GM19023 (cell line): Measurements from ENCODE around the gene MTHFD2L.

Source experiments
- ATAC-seq: cut with Tn5 transposase; IDR thresholded peaks from one replicate; pipeline ENCODE4 v1.9.1; 2021; ENCODE audit warnings: mild to moderate bottlenecking, moderate library complexity; ENCODE audit not compliant: unreplicated experiment

MTHFD2L gene

GRCh38 chr4:74237425-74237966 is 79.6 kb downstream of the MTHFD2L start:
- no peak for ATAC-seq

DNA sequence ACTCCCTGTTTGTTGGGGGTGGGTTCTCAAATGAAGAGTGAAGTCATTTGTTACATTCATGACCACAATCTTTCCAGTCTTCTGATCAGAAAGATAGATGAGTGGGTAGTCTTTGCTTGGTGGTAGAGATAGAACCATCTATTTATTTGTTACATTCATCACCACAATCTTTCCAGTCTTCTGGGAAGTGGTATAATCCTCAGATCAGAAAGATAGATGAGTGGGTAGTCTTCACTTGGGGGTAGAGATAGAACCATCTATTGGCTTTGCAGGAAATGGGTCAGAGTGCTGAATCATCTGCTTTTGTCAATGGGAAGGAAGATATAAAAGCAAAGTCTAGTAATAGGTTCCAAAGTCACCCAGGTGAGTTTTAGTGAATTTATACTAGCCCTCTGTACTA is 86.1 kb downstream of the MTHFD2L start:
- ATAC-seq: no peak

DNA sequence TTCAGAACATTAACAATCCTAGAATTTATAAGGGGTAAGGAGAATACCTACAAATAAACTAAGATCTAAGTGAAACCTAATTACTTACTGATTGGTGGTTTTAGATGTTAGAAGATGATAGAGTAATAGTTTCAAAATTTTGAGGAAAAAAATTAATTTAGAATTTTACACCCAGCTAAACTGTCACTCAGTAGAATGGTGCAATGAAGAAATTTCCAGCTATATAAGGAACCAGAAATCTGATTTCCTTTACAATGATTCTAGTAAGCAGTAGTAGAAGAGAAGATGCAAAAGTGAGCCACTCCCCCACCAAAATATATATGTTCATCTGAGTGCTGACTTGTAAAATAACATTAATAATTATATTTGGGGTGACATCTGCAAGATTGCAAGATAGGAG is 95.0 kb downstream of the MTHFD2L start:
- no peak for ATAC-seq

DNA sequence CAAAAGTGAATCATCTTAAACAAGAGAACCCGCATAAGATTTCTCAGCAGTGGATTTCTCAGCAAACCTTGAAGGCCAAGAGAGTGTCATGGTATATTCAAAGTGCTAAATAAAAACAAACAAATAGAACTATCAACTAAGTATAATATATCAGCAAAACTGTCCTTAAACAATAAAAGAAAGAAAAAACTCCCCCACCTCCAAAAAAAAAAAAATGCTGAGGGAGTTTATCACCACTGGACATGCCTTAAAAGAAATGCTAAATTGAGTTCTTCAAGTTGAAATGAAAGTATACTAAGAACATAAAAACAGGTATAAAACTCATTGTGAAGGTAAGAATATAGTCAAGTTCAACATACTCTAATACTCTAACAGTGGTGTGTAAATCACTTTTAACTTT is 96.5 kb downstream of the MTHFD2L start:
- ATAC-seq: no peak

DNA sequence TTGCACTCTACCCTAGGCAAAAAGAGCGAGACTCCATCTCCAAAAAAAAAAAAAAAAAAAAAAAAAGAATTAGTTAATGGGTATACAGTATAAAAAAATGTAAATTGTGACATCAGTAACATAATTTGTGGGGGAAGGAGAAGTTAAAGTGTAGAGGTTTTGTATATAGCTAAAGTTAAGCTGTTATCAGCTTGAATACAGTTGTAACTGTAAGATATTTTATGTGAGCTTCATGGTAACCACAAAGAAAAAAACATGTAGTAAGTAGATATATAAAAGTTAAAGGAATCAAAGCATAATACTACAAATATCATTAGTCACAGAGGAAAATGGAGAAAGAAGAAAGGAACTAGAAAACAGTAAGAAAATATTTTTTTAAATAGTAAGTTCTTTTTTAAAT is 97.2 kb downstream of the MTHFD2L start:
- no peak for ATAC-seq

DNA sequence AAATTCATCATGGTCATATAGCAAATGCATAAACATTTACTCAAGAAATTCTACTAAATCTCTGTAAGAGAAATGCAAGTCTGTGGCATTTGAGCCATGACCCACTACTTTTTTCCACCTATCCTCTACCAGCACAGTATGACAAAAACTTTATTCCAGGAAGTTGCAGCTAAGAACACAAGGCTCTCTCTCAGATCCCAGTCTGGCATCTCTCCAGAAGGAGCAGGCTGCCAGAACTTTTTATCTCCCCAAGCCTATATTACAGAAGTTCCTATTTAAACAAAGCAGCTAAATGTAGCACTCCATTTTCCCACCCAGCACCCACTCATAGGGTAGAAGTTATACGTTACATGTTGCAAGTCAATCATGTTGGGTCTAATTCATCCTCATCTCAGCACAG is 101.0 kb downstream of the MTHFD2L start:
- ATAC-seq: no peak

DNA sequence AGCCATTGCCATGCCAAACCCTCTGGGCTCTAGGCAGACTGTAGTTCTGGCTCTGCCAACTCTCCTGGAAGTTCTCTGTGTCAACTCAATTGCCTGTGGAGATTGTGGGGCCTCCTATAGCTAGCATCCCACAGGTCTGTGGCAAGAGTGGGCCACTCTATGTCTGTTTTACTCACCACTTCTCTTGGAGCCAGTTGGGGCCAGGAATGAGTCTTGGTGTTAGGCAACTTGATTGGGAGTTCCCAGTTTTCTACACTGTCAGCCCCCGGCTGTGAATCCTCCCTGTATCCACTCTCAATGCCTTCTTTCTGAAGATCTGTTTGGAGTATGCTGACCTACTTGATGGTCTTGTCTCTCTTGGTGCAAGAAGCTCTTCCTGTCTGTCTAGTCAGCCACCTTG is 102.1 kb downstream of the MTHFD2L start:
- ATAC-seq: no peak

- ATAC-seq: no peak
Observed at GRCh38 chr4:74262522-74262921, 104.6 kb downstream of the MTHFD2L start.

DNA sequence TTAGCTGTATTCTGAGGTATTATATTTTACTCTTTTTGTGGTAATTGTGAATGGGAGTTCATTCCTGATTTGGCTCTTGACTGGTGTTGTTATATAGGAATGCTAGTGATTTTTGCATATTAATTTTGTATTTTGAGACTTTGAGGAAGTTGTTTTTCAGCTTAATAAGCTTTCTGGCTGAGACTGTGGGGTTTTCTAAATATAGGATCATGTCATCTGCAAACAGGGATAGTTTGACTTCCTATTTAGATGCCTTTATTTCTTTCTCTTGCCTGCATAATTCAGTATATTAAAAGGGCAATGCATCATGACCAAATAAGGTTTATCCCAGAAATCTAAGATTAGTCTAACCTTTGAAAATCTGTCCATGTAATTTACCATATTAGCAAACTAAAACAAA is 105.6 kb downstream of the MTHFD2L start:
- no peak for ATAC-seq

- ATAC-seq: no peak
Observed at GRCh38 chr4:74266081-74266480, 108.2 kb downstream of the MTHFD2L start.

GRCh38 chr4:74267998-74268606 is 110.2 kb downstream of the MTHFD2L start:
- no peak for ATAC-seq

DNA sequence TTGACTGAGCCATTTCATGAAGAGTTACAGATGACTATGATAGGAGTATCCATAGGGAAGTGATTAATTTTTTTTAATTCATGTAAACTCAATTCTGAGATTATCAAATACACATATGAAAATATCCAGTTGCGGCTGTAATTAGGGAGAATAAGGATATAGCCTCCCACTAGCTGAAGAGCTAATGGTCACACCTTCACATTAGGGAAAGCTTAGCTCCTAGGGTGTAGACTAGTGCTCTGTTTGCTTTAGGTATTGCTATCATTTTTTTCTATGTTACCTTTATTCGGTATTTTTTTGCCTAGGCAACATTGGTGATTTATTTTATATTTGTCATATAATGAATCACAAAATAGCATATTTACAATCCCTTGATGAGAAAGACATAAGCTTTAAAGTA is 110.7 kb downstream of the MTHFD2L start:
- ATAC-seq: no peak

DNA sequence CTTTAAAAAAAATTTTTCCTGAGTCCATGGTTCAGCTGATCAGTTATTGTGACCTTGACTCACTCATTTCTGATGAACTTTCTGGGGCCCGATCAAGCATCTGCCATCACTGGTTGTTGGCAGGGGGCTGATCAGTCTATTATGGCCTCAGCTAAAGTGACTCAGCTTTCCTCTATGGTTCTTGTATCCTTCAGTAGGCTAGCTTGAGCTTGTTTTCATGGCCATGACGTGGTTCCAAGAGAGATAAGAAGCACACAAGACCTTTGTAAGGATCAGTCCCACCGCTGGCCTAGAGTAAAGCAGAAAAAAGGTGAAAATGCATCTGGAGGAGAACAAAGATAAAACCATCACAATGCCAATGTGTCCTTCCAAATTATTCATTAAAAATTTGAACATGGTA is 120.6 kb downstream of the MTHFD2L start:
- ATAC-seq: no peak

DNA sequence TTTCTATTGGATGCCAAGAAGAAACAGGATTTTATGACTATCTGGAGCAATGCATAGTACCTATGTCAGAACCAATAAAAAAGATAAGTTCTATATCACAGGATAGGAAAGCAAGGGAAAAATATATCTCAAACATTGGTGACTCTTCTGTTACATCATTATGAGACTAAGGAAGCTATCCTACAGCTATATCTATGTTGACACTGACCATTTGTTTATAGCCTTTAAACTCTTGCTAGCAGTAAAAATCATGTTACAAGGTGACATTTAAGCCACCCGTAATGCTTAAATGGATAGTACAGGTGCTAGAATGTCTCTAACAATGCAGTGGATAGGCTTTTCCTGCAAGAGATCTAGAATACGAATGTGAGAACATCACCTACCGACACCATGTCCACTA is 121.8 kb downstream of the MTHFD2L start:
- ATAC-seq: no peak

- no peak for ATAC-seq
Observed at GRCh38 chr4:74282926-74283325, 125.0 kb downstream of the MTHFD2L start.

DNA sequence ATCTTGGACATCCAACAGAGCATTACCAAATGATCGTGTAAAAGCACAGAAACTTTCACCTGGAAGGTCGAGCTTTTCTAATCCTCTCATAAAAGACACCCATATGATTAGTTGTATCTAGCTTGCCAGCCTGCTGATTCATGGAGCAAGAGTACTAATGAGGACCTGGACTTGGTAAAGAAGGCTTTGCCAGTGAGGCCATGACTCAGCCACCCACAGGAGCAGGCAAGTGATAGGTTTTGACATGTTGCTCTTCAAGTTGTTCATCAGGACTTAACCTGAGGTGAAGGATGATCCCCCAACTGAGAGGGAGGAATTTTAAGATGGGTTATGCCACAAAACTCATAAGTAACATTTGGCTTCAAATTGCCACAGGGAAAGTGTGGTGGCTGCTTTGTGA is 125.7 kb downstream of the MTHFD2L start:
- no peak for ATAC-seq

GRCh38 chr4:74284053-74284452 is 126.1 kb downstream of the MTHFD2L start:
- no peak for ATAC-seq

GRCh38 chr4:74287164-74287563 is 129.2 kb downstream of the MTHFD2L start:
- ATAC-seq: no peak

DNA sequence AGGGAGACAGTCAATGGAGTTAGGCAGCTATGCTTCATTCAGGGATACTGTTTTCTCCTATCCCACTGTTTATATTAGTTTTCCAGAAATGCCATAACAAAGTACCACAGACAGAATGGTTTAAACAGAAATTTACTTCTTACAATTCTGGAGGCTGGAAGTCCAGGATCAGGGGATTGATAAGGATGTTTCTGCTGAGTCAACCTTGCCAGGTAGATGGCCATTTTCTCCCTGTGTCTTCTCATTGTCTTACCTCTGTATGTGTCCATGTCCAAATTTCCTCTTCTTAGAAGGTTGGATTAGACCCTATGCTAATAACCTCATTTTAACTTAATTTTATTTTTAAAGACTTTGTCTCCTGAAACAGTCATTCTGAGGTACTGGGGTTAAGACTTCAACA is 129.9 kb downstream of the MTHFD2L start:
- ATAC-seq: no peak

- ATAC-seq: no peak
Observed at GRCh38 chr4:74291471-74291870, 133.6 kb downstream of the MTHFD2L start.

- ATAC-seq: no peak
Observed at GRCh38 chr4:74292111-74292870, 134.4 kb downstream of the MTHFD2L start.

DNA sequence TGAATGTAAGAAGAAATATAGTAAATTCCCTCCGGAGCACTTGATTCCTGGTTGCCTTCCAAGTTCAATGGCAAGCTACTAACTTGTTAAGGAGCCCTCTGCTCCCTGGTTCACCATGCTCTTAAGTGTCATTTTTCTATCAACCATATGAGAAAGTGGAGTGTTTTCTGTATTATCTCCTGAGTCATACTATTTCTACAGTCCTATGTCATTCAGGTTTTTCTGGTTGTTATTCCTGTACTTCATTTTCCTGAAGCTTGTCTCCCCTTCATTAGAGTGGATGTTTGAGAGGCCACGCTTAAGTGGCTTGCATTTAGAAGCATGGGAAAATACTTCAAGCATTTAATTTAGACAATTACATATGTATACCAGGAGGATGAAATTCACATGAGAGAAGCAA is 135.6 kb downstream of the MTHFD2L start:
- ATAC-seq: no peak

DNA sequence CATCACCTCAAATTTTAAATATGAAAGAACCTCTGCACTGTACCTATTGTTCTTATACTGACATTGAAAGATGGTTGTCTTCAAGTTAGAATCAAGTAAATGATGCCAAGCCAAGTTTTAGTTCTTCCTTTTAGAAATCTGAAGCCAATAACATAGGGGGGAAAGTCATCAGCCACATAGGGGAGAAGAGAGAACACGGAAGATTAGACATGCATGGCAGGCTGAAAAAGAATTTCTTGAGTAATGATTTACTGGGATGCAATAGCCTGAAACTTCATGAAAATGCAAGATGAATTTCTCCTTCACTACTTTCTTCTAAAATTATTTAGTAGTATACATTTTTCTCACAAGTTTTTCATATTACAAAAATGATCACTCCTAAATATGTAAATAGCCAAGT is 136.8 kb downstream of the MTHFD2L start:
- ATAC-seq: no peak
